AG08396 (cell line): ENCODE data around the gene CAPN9.
"Not testable (repeated sequence)": the region's sequence is repeated elsewhere in the genome, so short reads cannot be mapped to it uniquely, and the experiment has no call there.

Source experiments
- DNase-seq: peaks from one replicate; pipeline ENCODE4 v3.0.0; 2012; ENCODE audit warnings: low spot score, mixed read lengths

CAPN9 gene

GRCh38 chr1:230749150-230749549 is 2.0 kb downstream of the CAPN9 start:
- no peak for DNase-seq

GRCh38 chr1:230749635-230750034 is 2.4 kb downstream of the CAPN9 start:
- no peak for DNase-seq

- no peak for DNase-seq
Observed at GRCh38 chr1:230750576-230750975, 3.4 kb downstream of the CAPN9 start.

GRCh38 chr1:230750986-230751625 is 3.9 kb downstream of the CAPN9 start:
- DNase-seq, result no peak

- DNase-seq, result no peak
Observed at GRCh38 chr1:230752407-230752806, 5.2 kb downstream of the CAPN9 start.

- DNase-seq, result no peak
Observed at GRCh38 chr1:230753191-230753585, 6.0 kb downstream of the CAPN9 start.

GRCh38 chr1:230753586-230754251 is 6.5 kb downstream of the CAPN9 start:
- DNase-seq, result no peak

GRCh38 chr1:230754796-230755195 is 7.6 kb downstream of the CAPN9 start:
- peak; percentile 69 for DNase-seq

GRCh38 chr1:230757856-230758708 is 10.9 kb downstream of the CAPN9 start:
- no peak for DNase-seq

GRCh38 chr1:230758709-230759368 is 11.7 kb downstream of the CAPN9 start:
- DNase-seq, result no peak

GRCh38 chr1:230759369-230760065 is 12.3 kb downstream of the CAPN9 start:
- no peak for DNase-seq

GRCh38 chr1:230760360-230760827 is 13.2 kb downstream of the CAPN9 start:
- DNase-seq, result no peak

GRCh38 chr1:230761443-230762167 is 14.4 kb downstream of the CAPN9 start:
- DNase-seq, result no peak

- no peak for DNase-seq
Observed at GRCh38 chr1:230763927-230764591, 16.9 kb downstream of the CAPN9 start.

GRCh38 chr1:230766318-230766717 is 19.1 kb downstream of the CAPN9 start:
- no peak for DNase-seq

- not testable (repeated sequence) for DNase-seq
Observed at GRCh38 chr1:230767859-230768612, 20.8 kb downstream of the CAPN9 start.

GRCh38 chr1:230768903-230769570 is 21.8 kb downstream of the CAPN9 start:
- peak; percentile 62 for DNase-seq

GRCh38 chr1:230770317-230770716 is 23.1 kb downstream of the CAPN9 start:
- no peak for DNase-seq

- DNase-seq, result no peak
Observed at GRCh38 chr1:230771773-230772354, 24.7 kb downstream of the CAPN9 start.
